GM12878 (cell line): Measurements from ENCODE around the gene TMEM266. TPM values are rescaled to one million over a fixed set of nuclear protein-coding genes. Genes with fewer than 3 reads are reported as not detected.

ENCODE experiments used
- ATAC-seq: fragments of 200-7000 bp; cut with Tn5 transposase; 3 replicates; pipeline ENCODE4 v1.9.1; 2020; ENCODE audit warnings: mild to moderate bottlenecking, moderate library complexity
- BruUV-seq: library from RNA; stranded (reverse); fragments of 400-500 nt; replicated peaks from 2 replicates; lab custom pipeline; 2021; lab: Mats Ljungman, UMichigan
- CTCF ChIA-PET: fragments of 300-600 bp; sonication (Branson Sonifier 250); formaldehyde crosslinking; extraction: SDS; loops from one replicate; lab custom pipeline; 2021; ENCODE audit warnings: inconsistent platforms; lab: Yijun Ruan, JAX
- POLR2A ChIA-PET: fragments of 350-600 bp; formaldehyde crosslinking; extraction: SDS; loops from one replicate; lab custom pipeline; 2021; ENCODE audit warnings: inconsistent platforms; lab: Charles Lee
- RAD21 ChIA-PET: fragments of 300-600 bp; sonication (Branson Sonifier 250); formaldehyde crosslinking; loops from one replicate; lab custom pipeline; 2023; ENCODE audit warnings: antibody characterized with exemption; ENCODE audit not compliant: unreplicated experiment; lab: Charles Lee
- SMC1A ChIA-PET: fragments of 300-600 bp; sonication (Branson Sonifier 250); formaldehyde crosslinking; loops from one replicate; lab custom pipeline; 2023; ENCODE audit not compliant: unreplicated experiment, uncharacterized antibody; lab: Charles Lee
- DNase-seq: peaks from one replicate; pipeline ENCODE4 v3.0.0-alpha.2; 2011; ENCODE audit warnings: low read depth, low spot score
- FAIRE-seq: peaks from 3 replicates; lab custom pipeline; 2011; peaks lifted over from hg19 to GRCh38; lab: Jason Lieb, UNC
- H2AFZ ChIP-seq: 2 replicates; pipeline ENCODE4 v1.6.0; 2011; ENCODE audit warnings: low read depth, low read length, control low read depth; ENCODE audit not compliant: control insufficient read depth
- H3K27ac ChIP-seq: 2 replicates; pipeline ENCODE4 v1.5.1; 2011; ENCODE audit warnings: control low read depth; ENCODE audit not compliant: control insufficient read depth, insufficient read depth
- H3K27me3 ChIP-seq, 2 experiments: replicated peaks in 1 of 2; 2 replicates each; pipeline versions ENCODE4 v1.6.0 to v1.6.1; 2011; ENCODE audit warnings: low read length in 1 of 2; ENCODE audit not compliant: control insufficient read depth in 2 of 2, insufficient read depth in 2 of 2
- H3K36me3 ChIP-seq, 2 experiments: 2 replicates each; pipeline ENCODE4 v1.5.1; 2011; ENCODE audit warnings: low read length in 1 of 2; ENCODE audit not compliant: control insufficient read depth in 2 of 2, insufficient read depth in 2 of 2
- H3K4me1 ChIP-seq: 2 replicates; pipeline ENCODE4 v1.6.1; 2011; ENCODE audit warnings: mild to moderate bottlenecking, low read length, moderate library complexity, mixed read lengths; ENCODE audit not compliant: control insufficient read depth, insufficient read depth
- H3K4me2 ChIP-seq: 2 replicates; pipeline ENCODE4 v1.6.0; 2011; ENCODE audit warnings: control low read depth; ENCODE audit not compliant: control insufficient read depth, insufficient read depth
- H3K4me3 ChIP-seq: fragments of 200-600 bp; sonication (generic); 2 replicates; pipeline ENCODE4 v1.5.1; 2016
- H3K79me2 ChIP-seq: 2 replicates; pipeline ENCODE4 v1.6.0; 2011; ENCODE audit warnings: low read length; ENCODE audit not compliant: control insufficient read depth, insufficient read depth
- H3K9ac ChIP-seq: 2 replicates; pipeline ENCODE4 v1.8.0; 2011; ENCODE audit warnings: low read length, control low read depth, mixed read lengths; ENCODE audit not compliant: control insufficient read depth, insufficient read depth
- H3K9me3 ChIP-seq: replicated peaks from 3 replicates; pipeline ENCODE4 v1.5.1; 2011; ENCODE audit warnings: mild to moderate bottlenecking, low read length; ENCODE audit not compliant: control insufficient read depth, insufficient read depth
- H4K20me1 ChIP-seq: 2 replicates; pipeline ENCODE4 v1.6.0; 2011; ENCODE audit not compliant: control insufficient read depth, insufficient read depth
- CHD2 ChIP-seq: IDR thresholded peaks from 2 replicates; pipeline ENCODE4 v1.6.1; 2011; ENCODE audit warnings: low read depth, low read length, improper control_type of control experiment, borderline replicate concordance
- CREB1 ChIP-seq: IDR thresholded peaks from 2 replicates; pipeline ENCODE4 v1.6.1; 2012; ENCODE audit warnings: low read depth, mild to moderate bottlenecking, inconsistent platforms
- DPF2 ChIP-seq: fragments of 450-650 bp; IDR thresholded peaks from 2 replicates; pipeline ENCODE4 v1.6.1; 2017; ENCODE audit warnings: mild to moderate bottlenecking
- E2F8 ChIP-seq: fragments of 450-650 bp; IDR thresholded peaks from 2 replicates; pipeline ENCODE4 v1.6.1; 2018; ENCODE audit warnings: mild to moderate bottlenecking, low read depth, moderate library complexity; ENCODE audit not compliant: partially characterized antibody
- ELK1 ChIP-seq: IDR thresholded peaks from 2 replicates; pipeline ENCODE4 v1.6.1; 2012; ENCODE audit warnings: low read depth, low read length, improper control_type of control experiment
- FOXK2 ChIP-seq: fragments of 450-650 bp; IDR thresholded peaks from 2 replicates; pipeline ENCODE4 v1.6.1; 2017; ENCODE audit warnings: mild to moderate bottlenecking, moderate library complexity
- HCFC1 ChIP-seq: fragments of 150-350 bp; IDR thresholded peaks from 2 replicates; pipeline ENCODE4 v1.6.1; 2014; ENCODE audit warnings: low read length
- KDM1A ChIP-seq: fragments of 200-600 bp; sonication (generic); IDR thresholded peaks from 2 replicates; pipeline ENCODE4 v1.6.1; 2016; ENCODE audit warnings: borderline replicate concordance
- MEF2A ChIP-seq: IDR thresholded peaks from 2 replicates; pipeline ENCODE4 v1.6.1; 2011; ENCODE audit warnings: low read depth, mild to moderate bottlenecking, low read length, moderate library complexity; ENCODE audit not compliant: insufficient read depth
- MEF2B ChIP-seq: fragments of 450-650 bp; IDR thresholded peaks from 2 replicates; pipeline ENCODE4 v1.6.1; 2018; ENCODE audit warnings: mild to moderate bottlenecking, moderate library complexity; ENCODE audit not compliant: partially characterized antibody, poor library complexity, severe bottlenecking
- NRF1 ChIP-seq: conservative IDR thresholded peaks from 2 replicates; pipeline ENCODE4 v1.6.1; 2011; ENCODE audit warnings: mild to moderate bottlenecking, low read depth, low read length, improper control_type of control experiment
- PAX8 ChIP-seq: fragments of 450-650 bp; IDR thresholded peaks from 2 replicates; pipeline ENCODE4 v1.6.1; 2017; ENCODE audit warnings: mild to moderate bottlenecking, moderate library complexity
- WGBS: methylation state at CpG from one replicate; pipeline ENCODE4 v1.1.6; 2016; ENCODE audit warnings: low lambda C conversion rate; ENCODE audit not compliant: insufficient replicate concordance, insufficient coverage; ENCODE audit errors: missing lambda C conversion rate; 5-methylcytosine and 5-hydroxymethylcytosine counted together
- in situ Hi-C: fragments of 300-500 bp; cut with MboI; formaldehyde crosslinking; loops from 9 replicates; pipeline ENCODE4 v1.14.3; 2018; ENCODE audit warnings: mixed read lengths
- intact Hi-C: fragments of 100-400 bp; cut with micrococcal nuclease; formaldehyde crosslinking; loops from one replicate; pipeline ENCODE4 v1.14.2; 2022; ENCODE audit not compliant: unreplicated experiment
- polyA plus RNA-seq, 11 experiments: library from polyadenylated mRNA; depleted of rRNA in 4 of 11; unstranded in 6 of 11; stranded (reverse) in 5 of 11; fragments of >200 nt; fragmentation: Nextera tagmentation in 4 of 11; fragmentation: Illumina TruSeq in 1 of 11; extraction: Ambion mirVana in 4 of 11; extraction: Trizol in 1 of 11; gene quantifications; 1 replicate in 1 of 11; 2 replicates in 10 of 11; pipeline versions ENCODE4 v1.2.1 to v1.2.3, GENCODE V29; 2011 to 2016; ENCODE audit warnings: inconsistent platforms in 2 of 11, missing spikeins in 2 of 11, low read depth in 1 of 11
- total RNA-seq, 4 experiments: library from RNA; depleted of rRNA in 3 of 4; stranded (reverse); fragments of >200 nt in 3 of 4; fragmentation: Illumina TruSeq in 1 of 4; extraction: Trizol in 1 of 4; gene quantifications; 2 replicates each; pipeline versions ENCODE4 v1.2.1 to v1.2.3, GENCODE V29; 2013 to 2021

Gene TMEM266
- total and polyA plus RNA-seq, 10 of the 15 experiments (the other 5 are each of a cell fraction or from before 2014, with no cell fraction given): 0.11 to 0.70 (median 0.39) TPM

- in situ Hi-C loops: no loop called here
- no peaks in the 10 kb centered on the region for H3K79me2 ChIP-seq
- no peaks in the 10 kb centered on the region for H3K4me1 ChIP-seq
- H3K9ac ChIP-seq: no peak overlapping the region
- WGBS: 48% methylated on average over 6 of the region's 6 CpGs
- no peaks in the 10 kb centered on the region for H3K36me3 ChIP-seq
- no peak overlapping the region for H3K27ac ChIP-seq
- POLR2A ChIA-PET: no interaction called here
- no peak for TF ChIP-seq MEF2A
- no peak for TF ChIP-seq NRF1
- no peak for TF ChIP-seq MEF2B
- TF ChIP-seq CREB1: no peak
- TF ChIP-seq ELK1: no peak
- no peak for TF ChIP-seq CHD2
- TF ChIP-seq E2F8: no peak
- no peak for TF ChIP-seq DPF2
- TF ChIP-seq KDM1A: no peak
- TF ChIP-seq FOXK2: no peak
- no peak for TF ChIP-seq PAX8
- no peak for TF ChIP-seq HCFC1
- TF ChIP-seq, all 136 proteins: peak for 0
- no peaks in the 10 kb centered on the region for H3K9me3 ChIP-seq
- no TSS peak for BruUV-seq
- no peak overlapping the region for H3K4me2 ChIP-seq
- H2AFZ ChIP-seq: no peak overlapping the region
- FAIRE-seq (no peak), DNase-seq (no peak), ATAC-seq (no peak)
- H3K4me3 ChIP-seq: no peak overlapping the region
- CTCF ChIA-PET: interaction anchor here (1.3 kb wide), 1 partner anchor 21 kb away, joined by 4 read pairs; no protein-coding TSS in a partner anchor
- no peaks in the 10 kb centered on the region for H4K20me1 ChIP-seq
- RAD21 ChIA-PET: no interaction called here
- no peaks in the 10 kb centered on the region for H3K27me3 ChIP-seq
- SMC1A ChIA-PET: interaction anchor here (0.7 to 0.9 kb wide), 2 partner anchors 9 to 20 kb away, joined by 3 read pairs; no protein-coding TSS in a partner anchor
- intact Hi-C loops: no loop called here
These were observed 59.0 kb downstream of the TMEM266 start for GRCh38 chr15:76118767-76119166.
